GM18505 (cell line): ENCODE results near the gene PEAK3.
"Not testable (repeated sequence)": the region's sequence is repeated elsewhere in the genome, so short reads cannot be mapped to it uniquely, and the experiment has no call there.

ENCODE experiments used
- ATAC-seq: cut with Tn5 transposase; IDR thresholded peaks from one replicate; pipeline ENCODE4 v1.9.1; 2021; ENCODE audit not compliant: unreplicated experiment
- POLR2A ChIP-seq: IDR thresholded peaks from 4 replicates; pipeline ENCODE4 v1.6.1; 2011; ENCODE audit warnings: borderline replicate concordance; ENCODE audit not compliant: insufficient read depth, insufficient read length; ENCODE audit errors: extremely low read depth

Gene PEAK3

GRCh38 chr19:2290441-2291184, 8.6 kb upstream of the PEAK3 start:
- TF ChIP-seq POLR2A: no peak
- no peak for ATAC-seq

GRCh38 chr19:2289714-2290435, 7.9 kb upstream of the PEAK3 start:
- ATAC-seq: no peak
- TF ChIP-seq POLR2A: peak; percentile 40

- ATAC-seq: no peak
These were observed 7.1 kb upstream of the PEAK3 start for GRCh38 chr19:2288818-2289713.

GRCh38 chr19:2288338-2288817, 6.4 kb upstream of the PEAK3 start:
- no peak for TF ChIP-seq POLR2A
- no peak for ATAC-seq

More at GRCh38 chr19:2288818-2289713, 7.1 kb upstream of the PEAK3 start:
- no peak for TF ChIP-seq POLR2A

- no peak for ATAC-seq
- no peak for TF ChIP-seq POLR2A
These were observed 5.8 kb upstream of the PEAK3 start for GRCh38 chr19:2287585-2288337.

GRCh38 chr19:2286402-2287140, 4.6 kb upstream of the PEAK3 start:
- no peak for TF ChIP-seq POLR2A
- no peak for ATAC-seq

GRCh38 chr19:2283835-2284507, 2.0 kb upstream of the PEAK3 start:
- ATAC-seq: no peak
- TF ChIP-seq POLR2A: no peak

- no peak for ATAC-seq
These were observed 875 bp upstream of the PEAK3 start for GRCh38 chr19:2282862-2283237.

GRCh38 chr19:2281265-2282061, 512 bp downstream of the PEAK3 start:
- ATAC-seq: not testable (repeated sequence)

More at GRCh38 chr19:2282862-2283237, 875 bp upstream of the PEAK3 start:
- TF ChIP-seq POLR2A: no peak

GRCh38 chr19:2280633-2281264, 1.2 kb downstream of the PEAK3 start:
- no peak for TF ChIP-seq POLR2A
- no peak for ATAC-seq

GRCh38 chr19:2278459-2279158, 3.4 kb downstream of the PEAK3 start:
- no peak for TF ChIP-seq POLR2A
- no peak for ATAC-seq
